Measurements from ENCODE around the gene MCM7. TPM values are rescaled to one million over a fixed set of nuclear protein-coding genes. Genes with fewer than 3 reads are reported as not detected.
A peak's percentile ranks its signal among the peaks of the same experiment; 100 is the strongest.

MCM7 gene
- total RNA-seq, 1 donor from 2014 or later: 53.0 TPM

DNA sequence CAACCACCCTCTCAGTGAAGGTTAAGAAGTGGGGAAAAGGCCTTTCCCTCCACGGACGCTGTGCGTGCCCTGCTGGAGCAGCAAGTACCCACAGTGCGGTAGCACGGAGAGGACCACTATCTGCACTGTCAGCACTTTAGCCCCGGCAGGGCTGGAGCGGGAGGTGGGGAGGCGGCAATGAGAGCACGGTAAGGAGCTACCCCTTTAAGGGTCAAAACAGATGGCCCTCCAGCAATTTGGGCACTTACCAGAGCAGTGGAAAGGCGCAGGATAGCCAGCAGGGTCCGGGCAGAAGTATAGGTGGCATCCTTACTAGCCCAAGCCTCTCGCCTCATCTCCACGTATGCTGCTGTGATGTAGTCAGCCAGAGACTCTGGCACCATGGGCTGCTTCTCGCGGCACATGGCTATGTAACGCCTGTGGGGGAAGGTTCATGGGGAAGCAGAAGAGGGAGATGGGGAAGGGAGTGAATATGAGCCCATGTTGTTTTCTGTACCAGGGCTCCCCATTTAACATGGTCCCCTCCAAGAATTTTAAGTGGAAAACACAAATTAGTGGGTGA is 7.2 kb downstream of the MCM7 start:
- no peak for DNase-seq

DNA sequence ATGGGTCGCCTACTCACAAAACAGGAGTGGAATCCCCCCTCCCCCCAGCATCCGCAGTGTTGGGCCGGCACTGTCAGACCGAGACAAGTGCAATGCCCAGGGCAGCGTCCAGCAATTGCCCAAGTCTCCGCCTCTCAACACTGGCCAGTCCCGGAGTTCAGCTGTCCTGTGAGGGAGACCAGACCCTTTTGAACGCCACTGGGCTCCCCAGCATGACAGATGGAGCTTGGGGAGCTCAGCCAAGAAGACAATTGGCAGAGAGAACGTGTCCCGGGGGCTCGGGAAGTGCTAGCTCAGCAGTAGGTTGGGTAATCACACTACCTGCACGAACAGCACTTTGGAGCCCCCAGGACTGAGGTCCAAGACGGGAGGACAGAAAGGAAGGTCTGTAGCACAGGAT is 7.7 kb downstream of the MCM7 start:
- DNase-seq: no peak

DNA sequence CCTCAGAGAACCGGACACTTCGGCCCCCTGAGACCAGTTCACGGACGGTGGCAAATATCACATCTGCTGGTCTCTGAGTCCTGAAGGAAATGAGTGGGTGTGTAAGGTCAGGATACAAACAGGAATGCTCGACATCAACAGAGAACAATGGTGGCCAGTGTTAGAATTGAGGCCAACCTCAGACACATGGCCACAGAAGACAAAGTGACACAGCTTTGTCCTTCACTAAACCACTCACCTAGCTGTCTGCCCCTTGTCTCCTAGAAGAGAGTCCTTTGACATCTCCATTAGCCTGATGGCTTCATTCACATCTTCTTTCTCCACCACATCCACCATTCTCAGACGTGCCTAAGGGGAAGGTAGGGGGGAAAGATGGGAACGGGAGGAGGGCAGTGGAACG is 8.1 kb downstream of the MCM7 start:
- DNase-seq: no peak

DNA sequence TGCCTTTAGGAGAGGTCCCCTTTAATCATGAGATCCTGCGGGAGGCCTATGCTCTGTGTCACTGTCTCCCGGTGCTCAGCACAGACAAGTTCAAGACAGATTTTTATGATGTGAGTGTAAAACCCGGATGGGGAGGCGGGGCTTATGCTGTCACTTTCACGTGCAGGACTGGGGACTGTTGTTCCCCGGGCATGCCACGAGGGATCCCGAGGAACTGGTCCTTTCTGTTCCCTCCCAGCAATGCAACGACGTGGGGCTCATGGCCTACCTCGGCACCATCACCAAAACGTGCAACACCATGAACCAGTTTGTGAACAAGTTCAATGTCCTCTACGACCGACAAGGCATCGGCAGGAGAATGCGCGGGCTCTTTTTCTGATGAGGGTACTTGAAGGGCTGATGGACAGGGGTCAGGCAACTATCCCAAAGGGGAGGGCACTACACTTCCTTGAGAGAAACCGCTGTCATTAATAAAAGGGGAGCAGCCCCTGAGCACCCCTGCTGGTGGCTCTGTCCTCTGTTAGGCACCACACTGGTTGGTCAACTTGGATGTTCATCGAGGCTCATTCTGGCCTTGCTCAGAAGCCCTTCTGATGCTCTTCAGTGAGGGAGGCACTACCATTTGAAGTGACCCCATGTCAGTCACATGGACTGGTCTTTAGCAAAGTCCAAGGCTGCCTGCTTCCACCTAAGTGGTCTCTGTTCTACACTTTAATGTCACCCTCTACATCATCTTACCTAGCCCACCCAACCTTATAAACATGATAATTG is 9.6 kb downstream of the MCM7 start:
- no peak for DNase-seq

DNA sequence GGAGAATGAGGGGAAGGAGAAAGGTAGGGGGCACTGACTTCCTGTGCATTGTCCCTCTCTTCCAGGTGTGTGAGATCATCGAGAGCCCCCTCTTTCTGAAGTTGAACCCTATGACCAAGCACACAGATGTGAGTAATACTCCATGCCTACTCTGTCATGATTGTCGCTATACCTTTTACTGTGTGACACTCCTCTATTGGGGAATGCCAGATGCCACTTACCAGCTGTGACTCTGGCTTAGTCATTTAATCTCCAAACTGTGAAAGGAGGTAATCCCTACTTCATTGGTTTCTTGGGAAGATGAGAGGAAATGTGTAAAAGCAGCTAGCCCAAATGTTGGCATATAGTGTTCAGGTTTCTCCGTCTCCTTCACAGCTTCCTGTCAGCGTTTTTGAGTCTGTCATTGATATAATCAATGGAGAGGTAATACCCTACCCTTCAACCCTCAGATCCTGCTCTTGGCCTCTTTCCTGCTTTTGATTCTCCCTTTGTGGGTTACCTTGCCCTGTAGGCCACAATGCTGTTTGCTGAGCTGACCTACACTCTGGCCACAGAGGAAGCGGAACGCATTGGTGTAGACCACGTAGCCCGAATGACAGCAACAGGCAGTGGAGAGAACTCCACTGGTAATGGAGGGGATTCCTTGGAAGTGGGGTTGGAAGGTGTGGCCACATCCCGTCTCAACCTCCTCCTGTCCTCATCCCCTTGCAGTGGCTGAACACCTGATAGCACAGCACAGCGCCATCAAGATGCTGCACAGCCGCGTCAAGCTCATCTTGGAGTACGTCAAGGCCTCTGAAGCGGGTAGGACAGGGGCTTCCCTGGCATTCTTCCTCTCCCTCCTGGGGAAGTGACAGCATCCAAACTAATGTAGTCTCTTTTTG is 10.4 kb downstream of the MCM7 start:
- DNase-seq: no peak

DNA sequence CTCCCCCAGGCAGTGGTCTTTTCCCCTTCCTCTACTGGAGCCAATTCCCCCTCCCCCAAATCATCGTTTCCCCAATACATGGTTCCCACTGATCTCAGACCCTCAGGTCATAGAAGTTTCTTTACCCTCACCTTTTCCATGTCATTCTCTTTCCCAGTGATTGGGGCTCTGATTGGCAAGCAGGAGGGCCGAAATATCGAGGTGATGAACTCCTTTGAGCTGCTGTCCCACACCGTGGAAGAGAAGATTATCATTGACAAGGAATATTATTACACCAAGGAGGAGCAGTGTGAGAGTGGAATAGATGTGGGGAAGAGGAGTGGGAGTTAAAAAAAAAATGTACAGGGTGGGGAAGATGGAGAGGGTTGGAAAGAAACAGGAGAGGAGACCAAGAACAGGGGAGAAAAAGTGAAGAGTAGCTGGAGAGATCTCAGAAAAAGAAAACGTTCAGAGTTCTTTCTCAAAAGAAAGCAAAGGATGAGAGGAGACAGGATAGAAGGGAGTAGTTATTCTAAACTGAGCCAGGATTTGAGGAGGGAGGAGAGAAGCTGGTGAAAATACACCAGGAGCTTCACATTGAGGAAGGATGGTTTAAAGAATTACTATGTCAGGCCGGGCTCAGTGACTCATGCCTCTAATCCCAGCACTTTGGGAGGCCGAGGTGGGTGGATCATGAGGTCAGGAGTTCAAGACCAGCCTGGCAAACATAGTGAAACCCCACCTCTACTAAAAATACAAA is 11.6 kb downstream of the MCM7 start:
- DNase-seq: no peak

DNA sequence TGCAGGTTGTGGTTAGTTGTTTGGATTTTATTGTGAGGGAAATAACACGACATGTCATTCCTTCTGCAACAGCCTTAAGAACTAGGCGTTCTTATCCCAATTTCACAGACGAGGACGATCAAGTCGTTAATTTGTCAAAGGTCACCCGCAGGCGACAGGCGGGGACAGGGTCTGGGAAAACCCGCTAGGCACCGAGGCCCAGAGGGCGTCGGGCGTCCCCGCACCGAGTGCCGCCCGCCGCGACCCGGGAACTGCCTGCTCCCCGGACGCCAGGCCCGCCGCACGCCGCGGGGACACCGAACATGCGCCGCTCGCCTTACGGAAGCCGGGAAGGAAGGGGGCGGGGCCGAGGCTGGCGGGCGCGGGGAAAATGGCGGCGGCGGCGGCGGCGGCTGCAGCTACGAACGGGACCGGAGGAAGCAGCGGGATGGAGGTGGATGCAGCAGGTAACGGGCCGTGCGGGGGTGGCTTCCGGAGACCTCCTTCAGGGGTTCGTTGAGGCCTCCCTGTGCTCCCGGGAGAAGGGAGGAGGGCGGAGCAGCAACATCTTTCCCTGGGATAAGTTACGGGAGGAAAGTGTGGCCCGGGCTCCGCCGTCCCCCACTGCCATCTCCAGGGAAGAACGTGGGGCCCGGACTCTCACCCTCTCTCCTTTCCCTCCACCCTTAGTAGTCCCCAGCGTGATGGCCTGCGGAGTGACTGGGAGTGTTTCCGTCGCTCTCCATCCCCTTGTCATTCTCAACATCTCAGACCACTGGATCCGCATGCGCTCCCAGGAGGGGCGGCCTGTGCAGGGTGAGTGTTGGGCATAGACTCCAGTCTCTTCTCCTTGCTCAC is 12.4 kb downstream of the MCM7 start, which contains the start of gene COPS6:
TSS of gene COPS6 (plus strand) at position 349 of the 837 bp plus-strand sequence. CDS start at position 371, 22 bp downstream.
- peak; percentile 90 for DNase-seq

DNA sequence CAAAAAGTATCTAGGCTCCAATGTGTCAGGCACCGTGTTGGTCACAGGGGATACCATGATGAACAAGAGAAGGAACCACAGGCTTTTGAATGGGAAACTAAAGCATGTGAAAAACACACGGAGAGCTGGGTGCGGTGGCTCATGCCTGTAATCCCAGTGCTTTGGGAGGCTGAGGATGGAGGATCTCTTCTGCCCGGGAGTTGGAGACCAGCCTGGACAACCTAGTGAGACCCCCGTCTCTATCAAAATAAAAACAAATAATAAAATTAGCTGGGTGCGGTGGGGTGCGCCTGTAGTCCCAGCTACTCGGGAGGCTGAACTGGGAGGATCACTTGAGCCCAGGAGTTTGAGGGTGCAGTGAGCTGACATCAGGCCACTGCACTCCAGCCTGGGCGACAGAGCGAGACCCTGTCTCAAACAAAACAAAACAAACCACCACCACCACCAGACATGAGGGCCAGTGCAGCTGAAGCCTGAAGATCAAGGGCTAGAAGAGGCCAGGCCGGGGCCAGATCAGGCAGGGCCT is 13.0 kb downstream of the MCM7 start:
- DNase-seq: no peak

DNA sequence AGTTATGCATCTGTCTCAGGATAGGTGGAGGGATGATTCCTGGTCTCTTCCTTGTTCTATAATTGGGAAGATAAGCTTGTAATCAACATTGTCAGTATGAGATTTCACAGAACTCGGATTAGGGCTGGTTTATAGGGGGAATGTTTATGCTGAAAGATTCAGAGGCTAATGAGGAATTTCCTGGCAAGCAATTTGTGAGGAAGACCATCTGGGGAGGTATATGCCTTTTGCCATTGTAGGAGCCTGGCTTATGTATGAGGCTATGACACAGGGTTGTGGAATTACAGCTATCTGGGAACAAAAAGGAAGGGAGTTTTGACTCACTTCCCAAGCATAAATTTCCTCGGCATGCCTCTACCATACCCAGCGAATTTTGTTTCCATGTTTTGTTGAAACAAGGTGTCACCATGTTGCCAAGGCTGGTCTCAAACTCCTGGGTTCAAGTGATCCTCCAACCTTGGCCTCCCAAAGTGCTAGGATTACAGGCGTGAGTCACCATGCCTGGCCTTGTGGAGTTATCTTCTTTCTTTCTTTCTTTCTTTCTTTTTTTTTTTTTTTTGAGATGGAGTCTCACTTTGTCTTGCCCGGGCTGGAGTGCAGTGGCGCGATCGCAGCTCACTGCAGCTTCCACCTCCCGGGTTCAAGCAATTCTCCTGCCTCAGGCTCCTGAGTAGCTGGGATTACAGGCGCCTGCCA is 14.0 kb downstream of the MCM7 start:
- no peak for DNase-seq

DNA sequence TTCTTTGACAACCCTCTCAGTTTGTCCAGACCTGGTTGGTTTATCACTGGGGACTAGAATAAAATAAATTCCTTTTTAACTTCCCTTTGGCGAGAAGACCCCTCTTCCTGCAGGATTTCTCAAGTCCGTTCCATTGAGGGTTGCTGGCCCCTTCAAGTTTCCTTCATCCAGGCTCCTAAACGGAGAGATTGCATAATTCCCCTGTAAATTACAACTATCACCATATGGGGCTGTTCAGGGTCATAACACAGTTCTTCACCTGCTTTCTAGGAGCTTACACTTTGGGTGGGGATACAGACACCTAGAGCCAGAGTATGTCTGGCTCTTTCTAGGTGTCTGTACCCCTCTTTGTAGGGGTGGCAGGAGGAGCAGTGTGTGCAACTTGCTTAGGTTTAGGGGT is 15.7 kb downstream of the MCM7 start:
- DNase-seq: no peak

DNA sequence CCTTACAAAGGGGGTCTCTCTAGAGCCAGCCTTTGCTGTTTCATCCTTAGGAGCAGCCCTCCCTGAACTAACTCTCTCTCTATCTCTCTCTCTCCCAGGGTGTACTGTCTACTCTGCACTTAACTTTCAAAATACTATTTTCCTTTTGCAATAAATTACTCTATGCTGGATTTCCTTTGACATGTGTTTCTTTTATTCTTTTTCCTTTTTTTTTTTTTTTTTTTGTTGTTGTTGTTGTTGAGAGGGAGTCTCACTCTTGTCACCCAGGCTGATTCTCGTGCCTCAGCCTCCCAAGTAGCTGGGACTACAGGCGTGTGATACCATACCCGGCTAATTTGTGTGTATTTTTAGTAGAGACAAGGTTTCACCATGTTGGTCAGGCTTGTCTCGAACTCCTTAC is 18.2 kb downstream of the MCM7 start:
- DNase-seq: no peak

DNA sequence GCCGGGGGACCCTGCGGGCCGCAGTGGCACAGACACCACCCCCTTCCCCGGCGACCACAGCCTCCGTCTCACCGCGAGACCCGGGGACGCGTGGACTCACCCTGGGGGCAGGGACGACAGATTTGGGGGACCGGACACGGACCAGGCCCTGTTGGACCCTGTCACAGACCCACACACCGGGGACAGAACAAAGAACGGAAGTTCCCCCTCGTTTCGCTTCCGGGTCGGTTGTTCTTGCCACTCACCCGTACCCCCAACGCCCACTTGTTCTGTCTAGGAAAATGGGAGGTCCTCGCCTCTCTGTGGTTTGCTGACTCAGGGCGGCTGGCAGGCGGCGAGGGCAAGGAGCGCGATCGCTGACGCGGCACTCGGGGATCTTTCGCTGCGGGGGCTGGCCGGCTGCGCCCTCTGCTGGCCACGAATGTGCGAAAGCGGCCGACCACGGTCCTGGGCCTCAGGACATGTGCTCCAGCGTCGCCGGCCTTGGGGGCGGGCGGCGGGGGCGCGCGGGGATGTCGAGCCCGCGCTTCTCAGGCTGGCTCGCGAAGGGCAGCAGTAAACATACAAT is 19.6 kb downstream of the MCM7 start, which contains the start of gene ZNF3:
TSS of gene ZNF3 (minus strand) at position 189 of the 568 bp plus-strand sequence. CDS start 4,366 bp downstream, outside the sequence.
- peak; percentile 99 for DNase-seq

DNA sequence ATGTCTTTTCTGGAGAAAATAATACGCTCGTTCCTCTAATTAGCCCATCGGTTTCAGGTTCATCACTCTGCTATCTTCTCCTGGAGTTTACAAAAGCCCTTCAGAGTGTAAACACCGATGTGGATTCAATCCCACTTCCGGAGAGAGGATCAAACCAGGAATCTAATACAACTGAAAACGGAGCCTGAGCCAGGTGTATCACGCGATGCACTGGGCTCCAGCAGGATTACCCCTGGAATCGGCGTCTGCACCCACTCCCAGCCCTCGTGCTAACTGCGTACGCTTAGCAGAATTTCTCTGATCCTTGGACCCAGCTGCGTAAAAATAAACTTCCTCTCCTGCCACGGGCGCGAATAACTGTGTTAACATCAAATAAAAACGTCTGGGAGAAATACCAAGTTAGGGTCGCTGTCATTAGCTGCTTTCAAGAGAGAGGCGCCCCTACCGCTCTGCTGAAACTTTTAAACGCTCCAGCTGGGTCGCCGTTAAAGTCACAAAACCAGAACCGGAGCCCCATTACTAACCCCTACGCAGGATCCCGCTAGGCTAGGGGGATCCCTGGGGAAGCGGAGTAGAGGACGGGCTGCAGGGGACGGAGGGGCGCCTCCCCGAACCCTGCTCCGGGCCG is 20.2 kb downstream of the MCM7 start:
- no peak for DNase-seq

DNA sequence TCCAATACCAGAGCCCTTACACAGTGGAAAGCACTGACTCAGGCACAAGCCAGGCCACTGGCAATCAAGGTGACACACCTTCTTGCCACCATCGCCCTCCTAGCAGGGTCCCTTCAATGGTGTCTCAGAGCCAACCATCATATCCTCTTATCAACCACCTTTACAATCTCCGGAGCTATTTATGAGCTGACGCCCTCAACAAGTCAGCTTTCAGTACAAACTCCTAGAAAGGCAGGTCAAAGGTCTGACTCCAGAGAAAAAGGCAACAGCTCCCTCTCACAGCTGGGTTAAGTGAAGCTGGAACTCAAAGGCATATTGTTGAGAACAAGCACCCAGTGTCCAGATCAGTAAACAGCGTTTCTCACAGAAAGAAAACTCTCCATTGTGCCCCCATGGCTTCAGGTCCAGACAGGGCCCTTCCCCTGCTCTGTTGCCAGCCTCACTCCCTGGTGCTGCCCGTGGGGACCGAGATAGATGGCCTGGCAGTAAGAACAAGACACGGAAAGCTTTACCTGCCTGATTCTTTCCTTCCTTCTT is 22.1 kb downstream of the MCM7 start:
- DNase-seq: no peak

DNA sequence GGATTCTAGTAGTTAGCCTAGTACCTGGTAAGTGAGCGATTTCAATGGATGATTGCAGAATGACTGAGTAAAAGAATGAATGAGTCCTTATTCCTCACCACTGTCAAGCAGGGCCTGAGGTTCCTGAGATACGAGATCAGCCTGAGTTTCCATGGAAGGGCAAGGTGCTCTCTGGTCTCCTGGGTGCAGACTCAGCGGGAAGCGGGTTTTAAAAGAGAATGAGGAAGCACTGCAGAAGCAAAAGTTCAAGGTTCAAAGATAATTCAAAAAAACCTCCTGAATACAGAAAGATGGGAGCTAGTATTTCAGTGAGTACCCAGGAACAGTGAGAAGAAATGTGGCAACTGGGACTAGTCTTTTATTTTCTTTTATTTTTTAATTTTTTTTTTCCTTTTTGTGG is 24.0 kb downstream of the MCM7 start:
- DNase-seq: no peak

DNA sequence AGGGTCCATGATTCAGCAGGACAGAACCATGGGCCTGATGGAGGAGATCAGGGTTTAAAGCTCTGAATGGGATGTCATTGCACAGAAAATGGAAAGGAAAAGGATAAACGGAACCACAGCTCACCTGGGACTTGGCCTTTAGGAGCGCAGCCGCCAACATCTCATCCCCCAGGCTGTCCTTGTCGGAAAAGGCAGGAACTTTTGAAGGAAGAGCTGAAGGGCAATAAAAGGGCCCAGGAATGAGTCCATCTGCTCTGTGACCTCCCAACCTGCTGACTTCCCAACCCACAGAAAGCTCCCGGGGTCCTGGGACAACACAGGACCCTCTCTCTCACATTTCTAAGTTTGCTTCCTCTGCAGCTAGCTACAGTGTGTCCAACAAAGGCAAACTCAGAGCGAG is 25.8 kb downstream of the MCM7 start:
- no peak for DNase-seq

DNA sequence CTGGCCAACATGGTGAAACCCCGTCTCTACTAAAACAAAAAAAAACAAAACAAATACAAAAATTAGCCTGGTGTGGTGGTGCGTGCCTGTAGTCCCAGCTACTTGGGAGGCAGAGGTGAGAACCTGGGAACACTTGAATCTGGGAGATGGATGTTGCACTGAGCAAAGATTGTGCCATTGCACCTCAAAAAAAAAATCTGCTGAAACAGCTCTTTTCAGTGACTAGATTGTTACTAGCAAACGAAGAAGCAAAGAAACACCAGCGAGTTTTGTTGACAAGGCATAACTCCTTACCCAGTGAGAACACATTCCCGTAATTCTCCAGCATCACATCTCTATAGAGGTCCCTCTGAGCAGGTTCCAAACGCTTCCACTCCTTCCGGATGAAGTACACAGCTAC is 26.4 kb downstream of the MCM7 start:
- DNase-seq: no peak

DNA sequence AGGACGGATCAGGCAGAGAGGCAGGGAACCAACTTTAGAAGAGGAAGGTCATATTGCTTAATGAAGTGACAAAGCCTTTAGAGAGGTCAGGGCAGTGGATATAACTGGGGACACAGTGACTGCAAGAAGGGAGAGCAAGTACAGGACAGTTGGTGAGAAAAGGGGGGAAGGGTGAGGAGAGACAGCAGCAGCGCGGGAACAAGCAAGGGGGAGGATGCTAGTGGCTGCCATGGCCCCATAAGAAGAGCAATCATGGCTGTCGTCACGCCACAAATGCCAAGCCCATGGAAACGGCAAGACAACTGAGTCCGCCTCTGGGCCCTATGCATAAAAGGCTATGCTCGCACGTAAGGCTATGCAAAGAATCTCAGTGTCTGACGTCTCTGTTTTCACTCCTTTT is 28.7 kb downstream of the MCM7 start:
- DNase-seq: no peak

DNA sequence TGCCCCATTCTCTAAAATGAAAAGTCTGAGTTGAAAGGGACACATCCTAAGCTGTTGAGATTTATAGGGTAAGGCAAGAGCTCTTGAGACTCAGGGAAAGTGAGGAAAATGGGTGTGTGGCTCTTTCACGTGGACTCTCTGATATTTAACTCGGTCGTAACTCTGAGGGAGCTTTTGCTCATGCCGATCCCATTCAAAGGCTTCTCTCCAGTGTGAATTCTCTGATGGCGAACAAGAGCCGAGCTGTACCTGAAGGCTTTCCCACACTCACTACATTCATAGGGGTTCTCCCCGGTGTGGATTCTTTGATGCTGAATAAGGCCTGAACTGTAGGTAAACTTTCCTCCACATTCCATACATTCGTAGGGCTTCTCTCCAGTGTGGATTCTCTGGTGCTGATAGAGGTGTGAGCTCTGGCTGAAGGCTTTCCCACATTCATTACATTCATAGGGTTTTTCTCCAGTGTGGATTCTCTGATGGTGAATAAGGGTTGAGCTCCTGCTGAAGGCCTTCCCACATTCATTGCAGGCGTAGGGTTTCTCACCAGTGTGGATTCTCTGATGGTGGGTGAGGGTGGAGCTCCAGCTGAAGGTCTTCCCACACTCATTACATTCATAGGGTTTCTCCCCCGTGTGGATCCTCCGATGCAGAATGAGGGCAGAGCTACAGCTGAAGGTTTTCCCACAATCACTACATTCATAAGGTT is 30.0 kb downstream of the MCM7 start:
- DNase-seq: no peak

Data from tongue (tissue), 2 donors.